CD14-positive monocyte (primary cell): ENCODE data around the gene CXorf65. TPM values are rescaled to one million over a fixed set of nuclear protein-coding genes. Genes with fewer than 3 reads are reported as not detected.
A peak's percentile ranks its signal among the peaks of the same experiment; 100 is the strongest.

Experiments
- DNase-seq, 3 donors: peaks; one replicate each; pipeline ENCODE4 v3.0.0-alpha.2; 2011 to 2022
- H2AFZ ChIP-seq: 2 replicates; pipeline ENCODE4 v1.6.0; 2012; ENCODE audit warnings: mild to moderate bottlenecking, low read depth, low read length, inconsistent platforms; ENCODE audit not compliant: insufficient read depth, poor library complexity, severe bottlenecking
- H3K27ac ChIP-seq, 2 donors: 1 replicate in 1 of 2; 2 replicates in 1 of 2; pipeline ENCODE4 v1.5.1; 2012 to 2013; ENCODE audit warnings: low read length in 2 of 2, control low read depth in 1 of 2, inconsistent platforms in 1 of 2, low read depth in 1 of 2, mild to moderate bottlenecking in 1 of 2
- H3K27me3 ChIP-seq, 2 donors: one replicate each; pipeline versions ENCODE4 v1.6.0 to v1.6.1; 2011 to 2013; ENCODE audit warnings: low read length in 2 of 2; ENCODE audit not compliant: control insufficient read depth in 2 of 2, insufficient read depth in 2 of 2
- H3K36me3 ChIP-seq, 2 donors: replicated peaks in 1 of 2; 1 replicate in 1 of 2; 2 replicates in 1 of 2; pipeline versions ENCODE4 v1.5.1 to v1.6.1; 2012 to 2013; ENCODE audit warnings: low read length in 2 of 2, control low read depth in 1 of 2, inconsistent platforms in 1 of 2, mild to moderate bottlenecking in 1 of 2; ENCODE audit not compliant: insufficient read depth in 2 of 2, control insufficient read depth in 1 of 2
- H3K4me1 ChIP-seq, 2 donors: 1 replicate in 1 of 2; 2 replicates in 1 of 2; pipeline versions ENCODE4 v1.5.1 to v1.6.1; 2012 to 2013; ENCODE audit warnings: low read length in 2 of 2, control low read depth in 1 of 2, inconsistent platforms in 1 of 2, mild to moderate bottlenecking in 1 of 2, moderate library complexity in 1 of 2; ENCODE audit not compliant: insufficient read depth in 2 of 2, control insufficient read depth in 1 of 2
- H3K4me2 ChIP-seq: replicated peaks from 2 replicates; pipeline ENCODE3; 2012; ENCODE audit warnings: low read length, moderate library complexity, mild to moderate bottlenecking; ENCODE audit not compliant: poor library complexity, severe bottlenecking; ENCODE audit errors: extremely low read depth
- H3K4me3 ChIP-seq, 3 experiments: fragments of 200-600 bp in 1 of 3; sonication (generic) in 1 of 3; replicated peaks in 1 of 3; 1 replicate in 2 of 3; 2 replicates in 1 of 3; pipeline ENCODE4 v1.5.1; 2011 to 2013; ENCODE audit warnings: low read length in 3 of 3, mild to moderate bottlenecking in 3 of 3, control low read depth in 2 of 3, low read depth in 2 of 3, inconsistent platforms in 1 of 3, moderate library complexity in 1 of 3
- H3K79me2 ChIP-seq: 2 replicates; pipeline ENCODE4 v1.6.0; 2012; ENCODE audit warnings: mild to moderate bottlenecking, control low read depth, inconsistent platforms, low read length, moderate library complexity; ENCODE audit not compliant: insufficient read depth
- H3K9ac ChIP-seq: 2 replicates; pipeline ENCODE4 v1.6.0; 2017; ENCODE audit warnings: low read length, mild to moderate bottlenecking; ENCODE audit not compliant: insufficient read depth, poor library complexity, severe bottlenecking
- H3K9me3 ChIP-seq, 2 donors: replicated peaks in 1 of 2; 1 replicate in 1 of 2; 2 replicates in 1 of 2; pipeline versions ENCODE4 v1.5.1 to v1.6.1; 2012 to 2013; ENCODE audit warnings: low read length in 2 of 2, control low read depth in 1 of 2; ENCODE audit not compliant: control insufficient read depth in 1 of 2, insufficient read depth in 1 of 2
- H4K20me1 ChIP-seq: 2 replicates; pipeline ENCODE4 v1.6.0; 2012; ENCODE audit warnings: mild to moderate bottlenecking, low read length, control low read depth, moderate library complexity; ENCODE audit not compliant: insufficient read depth
- H3K27ac Mint-ChIP-seq, 7 donors: one replicate each; pipeline ENCODE4 v1.8.0; 2020; ENCODE audit warnings: mild to moderate bottlenecking in 7 of 7, mixed read lengths in 7 of 7, moderate library complexity in 6 of 7, inconsistent platforms in 2 of 7
- H3K27me3 Mint-ChIP-seq, 3 donors: one replicate each; pipeline ENCODE4 v1.8.0; 2021 to 2022; ENCODE audit warnings: low read depth in 3 of 3, mild to moderate bottlenecking in 3 of 3, mixed read lengths in 3 of 3, moderate library complexity in 3 of 3, inconsistent platforms in 1 of 3
- H3K36me3 Mint-ChIP-seq, 2 donors: one replicate each; pipeline ENCODE4 v1.8.0; 2020; ENCODE audit warnings: mixed read lengths in 2 of 2, inconsistent platforms in 1 of 2, mild to moderate bottlenecking in 1 of 2
- H3K4me1 Mint-ChIP-seq: one replicate; pipeline ENCODE4 v1.8.0; 2020; ENCODE audit warnings: mild to moderate bottlenecking, mixed read lengths
- H3K4me3 Mint-ChIP-seq, 2 donors: one replicate each; pipeline ENCODE4 v1.8.0; 2020; ENCODE audit warnings: mild to moderate bottlenecking in 2 of 2, mixed read lengths in 2 of 2, moderate library complexity in 1 of 2
- H3K9me3 Mint-ChIP-seq, 7 donors: one replicate each; pipeline ENCODE4 v1.8.0; 2020 to 2022; ENCODE audit warnings: mixed read lengths in 7 of 7, mild to moderate bottlenecking in 6 of 7, moderate library complexity in 6 of 7, inconsistent platforms in 2 of 7
- CTCF ChIP-seq: fragments of 200-600 bp; IDR thresholded peaks from one replicate; pipeline ENCODE4 v1.8.0; 2022; ENCODE audit warnings: antibody characterized with exemption, mild to moderate bottlenecking
- WGBS: methylation state at CpG from one replicate; pipeline ENCODE4 v1.1.5; 2013; ENCODE audit warnings: missing lambda C conversion rate; ENCODE audit not compliant: insufficient coverage; 5-methylcytosine and 5-hydroxymethylcytosine counted together
- intact Hi-C, 2 donors: fragments of 100-400 bp; cut with micrococcal nuclease; formaldehyde crosslinking; loops; one replicate each; pipeline versions ENCODE4 v1.15.0 to v1.15.1; 2023
- polyA plus RNA-seq, 3 donors: library from polyadenylated mRNA; depleted of rRNA in 1 of 3; unstranded in 2 of 3; stranded (reverse) in 1 of 3; fragments of 300-500 nt in 2 of 3; fragments of >200 nt in 1 of 3; fragmentation: Illumina TruSeq in 2 of 3; gene quantifications; 1 replicate in 2 of 3; 2 replicates in 1 of 3; pipeline ENCODE4 v1.2.3, GENCODE V29; 2012 to 2021

Gene CXorf65
- polyA plus RNA-seq, 3 donors = 3.8 TPM; not detected in 2

GRCh38 chrX:71105628-71106027 lies 912 bp downstream of the CXorf65 start:
- no peak overlapping the region for H3K4me2 ChIP-seq
- no peaks in the 10 kb centered on the region for H4K20me1 ChIP-seq
- no peaks in the 10 kb centered on the region for H3K9me3 ChIP-seq
- no peak overlapping the region for H3K4me3 ChIP-seq
- H3K4me1 ChIP-seq = peaks cover 58 to 61% of the 10 kb centered on the region in 2 donors
- H3K36me3 Mint-ChIP-seq = peaks cover 9 to 21% of the 10 kb centered on the region in 2 donors
- no peak for TF ChIP-seq CTCF
- peaks cover 67% of the 10 kb centered on the region for H3K4me1 Mint-ChIP-seq
- WGBS = no CpG with 5 or more reads among the region's 3 CpGs
- peaks cover 7 to 8% of the 10 kb centered on the region in 2 donors for H3K36me3 ChIP-seq
- intact Hi-C loops = no loop called here
- no peak overlapping the region for H3K27ac ChIP-seq
- H2AFZ ChIP-seq = no peak overlapping the region
- no peak overlapping the region for H3K9ac ChIP-seq
- H3K4me3 Mint-ChIP-seq = no peak overlapping the region
- no peak for DNase-seq
- peak overlapping the region in 2 of 7 donors; percentile 65 to 75 for H3K27ac Mint-ChIP-seq
- peaks cover 0 to 3% (median 0%) of the 10 kb centered on the region in 3 donors for H3K27me3 Mint-ChIP-seq
- no peaks in the 10 kb centered on the region for H3K27me3 ChIP-seq
- peaks cover 0 to 1% (median 0%) of the 10 kb centered on the region in 7 donors for H3K9me3 Mint-ChIP-seq
- peaks cover 3% of the 10 kb centered on the region for H3K79me2 ChIP-seq

- H2AFZ ChIP-seq = peak overlapping the region; percentile 42
- H3K9me3 ChIP-seq = no peaks in the 10 kb centered on the region
- intact Hi-C loops = loop anchor here in 1 of 2 donors (2.0 kb wide), 1 partner anchor 15 kb away; the partner anchor contains the start of gene MED12
- peaks cover 49 to 52% of the 10 kb centered on the region in 2 donors for H3K4me1 ChIP-seq
- Mint-ChIP-seq H3K4me1 (peaks cover 55% of the 10 kb centered on the region), H3K27me3 (peaks cover 0 to 10% (median 0%) of the 10 kb centered on the region in 3 donors), H3K27ac (peak overlapping the region in 6 of 7 donors; percentile 16 to 89 (median 78)), H3K9me3 (peaks cover 0 to 1% (median 0%) of the 10 kb centered on the region in 7 donors), H3K36me3 (peaks cover 18 to 25% of the 10 kb centered on the region in 2 donors), H3K4me3 (peak overlapping the region; percentile 62 to 75)
- TF ChIP-seq CTCF = no peak
- peaks cover 5 to 7% of the 10 kb centered on the region in 2 donors for H3K36me3 ChIP-seq
- peak overlapping the region; percentile 58 for H3K4me2 ChIP-seq
- no peak for DNase-seq
- no peaks in the 10 kb centered on the region for H4K20me1 ChIP-seq
- no peaks in the 10 kb centered on the region for H3K79me2 ChIP-seq
- WGBS = no CpG with 5 or more reads among the region's 10 CpGs
- H3K4me3 ChIP-seq = peak overlapping the region in 1 of 3 experiments; percentile 52
- H3K27ac ChIP-seq = peak overlapping the region; percentile 17 to 37
- H3K9ac ChIP-seq = no peak overlapping the region
- H3K27me3 ChIP-seq = no peaks in the 10 kb centered on the region
Observed at GRCh38 chrX:71103110-71103983, 3.2 kb downstream of the CXorf65 start.
